Liver (tissue), 10 donors: ENCODE results near the gene MAGED1. TPM values are rescaled to one million over a fixed set of nuclear protein-coding genes. Genes with fewer than 3 reads are reported as not detected.

ENCODE experiments used
- DNase-seq: peaks from one replicate; pipeline ENCODE4 v3.0.0-alpha.2; 2017; ENCODE audit warnings: low spot score
- H3K27ac ChIP-seq, 2 donors: one replicate each; pipeline ENCODE4 v1.7.0; 2013; ENCODE audit warnings: inconsistent platforms in 2 of 2, low read length in 2 of 2, control low read depth in 1 of 2, low read depth in 1 of 2, mild to moderate bottlenecking in 1 of 2
- H3K27me3 ChIP-seq, 4 donors: one replicate each; pipeline versions ENCODE4 v1.6.1 to v1.7.0; 2013; ENCODE audit warnings: low read length in 3 of 4, inconsistent platforms in 1 of 4, mild to moderate bottlenecking in 1 of 4, moderate library complexity in 1 of 4; ENCODE audit not compliant: control insufficient read depth in 4 of 4, insufficient read depth in 4 of 4
- H3K36me3 ChIP-seq, 4 donors: one replicate each; pipeline versions ENCODE4 v1.6.1 to v1.7.0; 2013; ENCODE audit warnings: low read length in 3 of 4, mild to moderate bottlenecking in 3 of 4, low read depth in 1 of 4, moderate library complexity in 1 of 4; ENCODE audit not compliant: control insufficient read depth in 4 of 4, insufficient read depth in 3 of 4
- H3K4me1 ChIP-seq, 4 donors: one replicate each; pipeline versions ENCODE4 v1.6.1 to v1.7.0; 2013; ENCODE audit warnings: low read length in 3 of 4, mild to moderate bottlenecking in 3 of 4, moderate library complexity in 1 of 4; ENCODE audit not compliant: control insufficient read depth in 4 of 4, insufficient read depth in 4 of 4
- H3K4me3 ChIP-seq, 3 donors: one replicate each; pipeline versions ENCODE4 v1.6.1 to v1.7.0; 2013; ENCODE audit warnings: low read length in 3 of 3, control low read depth in 1 of 3, low read depth in 1 of 3, mild to moderate bottlenecking in 1 of 3
- H3K9ac ChIP-seq, 2 donors: one replicate each; pipeline ENCODE4 v1.7.0; 2013; ENCODE audit warnings: low read length in 2 of 2, mild to moderate bottlenecking in 2 of 2, moderate library complexity in 2 of 2, control low read depth in 1 of 2, low read depth in 1 of 2
- H3K9me3 ChIP-seq, 4 donors: one replicate each; pipeline versions ENCODE4 v1.6.1 to v1.7.0; 2013; ENCODE audit warnings: low read length in 3 of 4; ENCODE audit not compliant: control insufficient read depth in 4 of 4
- ATF3 ChIP-seq: IDR thresholded peaks from 2 replicates; pipeline ENCODE4 v1.6.1; 2016; ENCODE audit warnings: antibody characterized with exemption
- CTCF ChIP-seq: fragments of 150-350 bp; IDR thresholded peaks from 2 replicates; pipeline ENCODE4 v1.5.1; 2017; ENCODE audit warnings: improper control_type of control experiment, low read depth, low read length; ENCODE audit not compliant: missing input control
- FOXA2 ChIP-seq: IDR thresholded peaks from 2 replicates; pipeline ENCODE4 v1.6.1; 2016; ENCODE audit warnings: antibody characterized with exemption
- JUND ChIP-seq, 2 donors: IDR thresholded peaks; 2 replicates each; pipeline ENCODE4 v1.6.1; 2016; ENCODE audit warnings: antibody characterized with exemption in 2 of 2
- RAD21 ChIP-seq, 2 donors: IDR thresholded peaks; 2 replicates each; pipeline ENCODE4 v1.6.1; 2016; ENCODE audit warnings: antibody characterized with exemption in 2 of 2, mild to moderate bottlenecking in 2 of 2
- SP1 ChIP-seq: IDR thresholded peaks from 2 replicates; pipeline ENCODE4 v1.6.1; 2018; ENCODE audit warnings: antibody characterized with exemption, mild to moderate bottlenecking
- TAF1 ChIP-seq: conservative IDR thresholded peaks from 2 replicates; pipeline ENCODE4 v1.6.1; 2016; ENCODE audit warnings: antibody characterized with exemption, mild to moderate bottlenecking
- YY1 ChIP-seq: IDR thresholded peaks from 2 replicates; pipeline ENCODE4 v1.6.1; 2016; ENCODE audit warnings: antibody characterized with exemption, mild to moderate bottlenecking
- WGBS: extraction: QIAGEN DNeasy Blood & Tissue Kit; methylation state at CpG from one replicate; pipeline ENCODE4 v1.1.7; 2013; 5-methylcytosine and 5-hydroxymethylcytosine counted together
- polyA plus RNA-seq, 2 donors: library from polyadenylated mRNA; stranded (reverse) in 1 of 2; unstranded in 1 of 2; fragments of 200-250 nt in 1 of 2; fragments of >200 nt in 1 of 2; fragmentation: Nextera tagmentation in 1 of 2; extraction: Ambion mirVana in 1 of 2; gene quantifications; one replicate each; pipeline versions ENCODE4 v1.2.1 to v1.2.3, GENCODE V29; 2013 to 2015
- small RNA-seq: library from RNA; depleted of rRNA; stranded (forward); fragments of <200 nt; gene quantifications from one replicate; pipeline ENCODE3, GENCODE V24; 2014
- total RNA-seq, 2 donors: library from RNA; depleted of rRNA; stranded (reverse); fragments of >200 nt; gene quantifications; one replicate each; pipeline ENCODE4 v1.2.3, GENCODE V29; 2014
- donor health status: healthy.
- donor health status: healthy.
- donor health status: healthy.
- donor health status: healthy.
- donor health status: healthy.

The MAGED1 gene
- total and polyA plus RNA-seq, 4 donors, result 43.3 to 67.3 (median 48.2) TPM

GRCh38 chrX:51922561-51922960 is 29.1 kb downstream of the MAGED1 start:
- DNase-seq, result no peak
- Histone ChIP-seq H3K4me1 (no peaks in the 10 kb centered on the region), H3K27ac (no peak overlapping the region), H3K9me3 (peaks cover 0 to 2% (median 0%) of the 10 kb centered on the region in 4 donors), H3K36me3 (no peaks in the 10 kb centered on the region), H3K9ac (no peak overlapping the region), H3K27me3 (no peaks in the 10 kb centered on the region), H3K4me3 (no peak overlapping the region)
- WGBS, result 71% methylated on average over 1 of the region's 1 CpG
- TF ChIP-seq YY1 (no peak), SP1 (no peak)

GRCh38 chrX:51931566-51932150 is 38.2 kb downstream of the MAGED1 start:
- H3K9ac ChIP-seq, result no peak overlapping the region
- TF ChIP-seq RAD21 (IDR thresholded peaks at IDR 0.05) (no peak), TAF1 (no peak), CTCF (no peak), FOXA2 (no peak), ATF3 (no peak), JUND (IDR thresholded peaks at IDR 0.05) (no peak)
- H3K9me3 ChIP-seq, result peaks cover 0 to 4% (median under 1%) of the 10 kb centered on the region in 4 donors
- 92% methylated on average over 3 of the region's 3 CpGs for WGBS
- no peaks in the 10 kb centered on the region for H3K4me1 ChIP-seq
- H3K4me3 ChIP-seq, result no peak overlapping the region
- no peaks in the 10 kb centered on the region for H3K36me3 ChIP-seq
- peaks cover 0 to 2% (median 0%) of the 10 kb centered on the region in 4 donors for H3K27me3 ChIP-seq
- DNase-seq, result no peak
- H3K27ac ChIP-seq, result no peak overlapping the region

Small RNA genes lying within 50 kb of the gene (small RNA-seq; reads per million reads assigned to genes)
- not detected for gene AL929410.2
- gene RNU6-504P, result not detected

Other genes with a start within 250 kb of the MAGED1 start
- not detected for gene CENPVL2, start 210.8 kb upstream of the MAGED1 start, total RNA-seq
- gene CENPVL2, start 210.8 kb upstream of the MAGED1 start, polyA plus RNA-seq, result not detected
- gene CENPVL1, start 183.1 kb upstream of the MAGED1 start, total RNA-seq, result not detected
- not detected for gene CENPVL1, start 183.1 kb upstream of the MAGED1 start, polyA plus RNA-seq
- 1 to 10 TPM; 4.1 to 4.4 TPM for gene GSPT2, start 150.2 kb upstream of the MAGED1 start, total RNA-seq
- gene GSPT2, start 150.2 kb upstream of the MAGED1 start, polyA plus RNA-seq, result 1 to 10 TPM; 5.8 to 6.2 TPM
- gene MAGED4B, start 175.6 kb downstream of the MAGED1 start, total RNA-seq, result 10 to 100 TPM in 1 of 2 donors, under 1 TPM in 1; 0.25 to 17.1 TPM
- under 1 TPM; 0.50 to 0.57 TPM for gene MAGED4B, start 175.6 kb downstream of the MAGED1 start, polyA plus RNA-seq